Small intestine (tissue), 7 donors: Measurements from ENCODE around the gene CCDC92B. TPM values are rescaled to one million over a fixed set of nuclear protein-coding genes. Genes with fewer than 3 reads are reported as not detected.
A peak's percentile ranks its signal among the peaks of the same experiment; 100 is the strongest.

Experiments used
- DNase-seq, 2 donors: peaks; one replicate each; pipeline versions ENCODE4 v3.0.0 to v3.0.0-alpha.2; 2013
- FAIRE-seq: peaks from 2 replicates; lab custom pipeline; 2012; peaks lifted over from hg19 to GRCh38; lab: Jason Lieb, UNC
- H3K27ac ChIP-seq, 3 donors: one replicate each; pipeline ENCODE4 v1.5.1; 2013; ENCODE audit warnings: low read length in 2 of 3, mild to moderate bottlenecking in 2 of 3, control low read depth in 1 of 3, inconsistent platforms in 1 of 3, low read depth in 1 of 3, moderate library complexity in 1 of 3
- H3K27me3 ChIP-seq, 3 donors: one replicate each; pipeline ENCODE4 v1.6.1; 2013; ENCODE audit warnings: low read length in 3 of 3, inconsistent platforms in 1 of 3; ENCODE audit not compliant: control insufficient read depth in 3 of 3, insufficient read depth in 3 of 3
- H3K36me3 ChIP-seq, 3 donors: one replicate each; pipeline ENCODE4 v1.6.1; 2013; ENCODE audit warnings: low read length in 3 of 3, inconsistent platforms in 1 of 3, low read depth in 1 of 3, mild to moderate bottlenecking in 1 of 3, moderate library complexity in 1 of 3; ENCODE audit not compliant: control insufficient read depth in 3 of 3, insufficient read depth in 2 of 3
- H3K4me1 ChIP-seq, 3 donors: one replicate each; pipeline ENCODE4 v1.6.1; 2013; ENCODE audit warnings: low read length in 2 of 3, inconsistent platforms in 1 of 3, low read depth in 1 of 3, mild to moderate bottlenecking in 1 of 3, moderate library complexity in 1 of 3; ENCODE audit not compliant: control insufficient read depth in 3 of 3, insufficient read depth in 2 of 3
- H3K4me3 ChIP-seq, 3 donors: one replicate each; pipeline ENCODE4 v1.5.1; 2013; ENCODE audit warnings: low read length in 3 of 3, control low read depth in 1 of 3, inconsistent platforms in 1 of 3, low read depth in 1 of 3, mild to moderate bottlenecking in 1 of 3, moderate library complexity in 1 of 3
- H3K9me3 ChIP-seq, 2 donors: one replicate each; pipeline ENCODE4 v1.6.1; 2013; ENCODE audit warnings: low read depth in 1 of 2, low read length in 1 of 2; ENCODE audit not compliant: control insufficient read depth in 2 of 2, insufficient read depth in 1 of 2
- WGBS, 3 donors: extraction: QIAGEN DNeasy Blood & Tissue Kit; methylation state at CpG; one replicate each; pipeline ENCODE4 v1.1.7; 2013; 5-methylcytosine and 5-hydroxymethylcytosine counted together
- polyA plus RNA-seq, 4 donors: library from polyadenylated mRNA; stranded (reverse) in 3 of 4; unstranded in 1 of 4; fragments of 200-250 nt in 3 of 4; fragments of 120-200 nt in 1 of 4; gene quantifications; one replicate each; pipeline versions ENCODE4 v1.2.1 to v1.2.3, GENCODE V29; 2013
- donor health status: healthy with polysubstance abuse.
- donor health status: control.
- donor health status: control.
- donor health status: Bipolar disorder and iron deficiency.
- donor health status: healthy.

CCDC92B gene
- polyA plus RNA-seq, 4 donors, result 0.22 to 1.2 (median 0.75) TPM; not detected in 1

DNA sequence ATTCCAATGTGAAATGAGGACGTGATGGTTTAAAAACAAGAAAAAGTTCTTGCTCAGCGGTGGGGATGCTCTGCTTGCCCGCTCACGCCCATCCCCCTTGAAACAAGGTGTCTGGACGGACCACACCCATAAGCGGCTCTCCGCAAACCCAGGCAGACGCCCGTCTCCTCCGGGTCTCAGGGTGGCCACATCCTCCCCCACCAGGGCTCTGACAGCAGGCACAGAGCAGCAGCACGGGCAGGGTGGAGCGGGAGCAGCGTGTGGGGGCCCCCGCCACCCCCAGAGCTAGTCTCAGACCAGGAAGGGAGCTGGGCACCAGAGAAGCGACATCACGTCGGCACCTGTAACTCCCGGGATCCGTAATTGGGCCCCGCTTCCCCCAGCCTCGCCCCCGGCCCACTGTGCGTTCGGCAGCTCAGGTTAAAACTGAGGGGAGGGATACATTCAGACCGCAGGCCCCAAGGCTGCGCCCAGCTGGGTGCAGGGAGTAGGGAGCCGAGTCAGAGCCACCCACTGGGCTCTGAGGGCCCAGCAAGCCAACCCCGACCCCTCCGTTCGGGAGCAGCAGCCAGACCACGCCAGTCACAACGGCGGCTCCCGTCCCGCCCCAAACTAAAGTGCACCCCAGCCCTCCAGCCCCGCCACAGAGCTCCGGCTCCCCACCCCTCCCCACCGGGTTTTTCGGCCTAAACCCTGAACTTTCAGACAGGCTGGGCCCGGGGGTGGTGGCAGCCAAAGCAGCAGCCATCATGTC is 59.9 kb downstream of the CCDC92B start:
- FAIRE-seq, result no peak
- H3K4me3 ChIP-seq, result no peak overlapping the region
- H3K27ac ChIP-seq, result no peak overlapping the region
- no peaks in the 10 kb centered on the region for H3K9me3 ChIP-seq
- H3K36me3 ChIP-seq, result peaks cover 22 to 68% (median 24%) of the 10 kb centered on the region in 3 donors
- DNase-seq, result no peak
- H3K27me3 ChIP-seq, result no peaks in the 10 kb centered on the region
- no peaks in the 10 kb centered on the region for H3K4me1 ChIP-seq
- WGBS, 3 donors, result 72 to 74% (median 74%) methylated on average over 40 of the region's 40 CpGs

DNA sequence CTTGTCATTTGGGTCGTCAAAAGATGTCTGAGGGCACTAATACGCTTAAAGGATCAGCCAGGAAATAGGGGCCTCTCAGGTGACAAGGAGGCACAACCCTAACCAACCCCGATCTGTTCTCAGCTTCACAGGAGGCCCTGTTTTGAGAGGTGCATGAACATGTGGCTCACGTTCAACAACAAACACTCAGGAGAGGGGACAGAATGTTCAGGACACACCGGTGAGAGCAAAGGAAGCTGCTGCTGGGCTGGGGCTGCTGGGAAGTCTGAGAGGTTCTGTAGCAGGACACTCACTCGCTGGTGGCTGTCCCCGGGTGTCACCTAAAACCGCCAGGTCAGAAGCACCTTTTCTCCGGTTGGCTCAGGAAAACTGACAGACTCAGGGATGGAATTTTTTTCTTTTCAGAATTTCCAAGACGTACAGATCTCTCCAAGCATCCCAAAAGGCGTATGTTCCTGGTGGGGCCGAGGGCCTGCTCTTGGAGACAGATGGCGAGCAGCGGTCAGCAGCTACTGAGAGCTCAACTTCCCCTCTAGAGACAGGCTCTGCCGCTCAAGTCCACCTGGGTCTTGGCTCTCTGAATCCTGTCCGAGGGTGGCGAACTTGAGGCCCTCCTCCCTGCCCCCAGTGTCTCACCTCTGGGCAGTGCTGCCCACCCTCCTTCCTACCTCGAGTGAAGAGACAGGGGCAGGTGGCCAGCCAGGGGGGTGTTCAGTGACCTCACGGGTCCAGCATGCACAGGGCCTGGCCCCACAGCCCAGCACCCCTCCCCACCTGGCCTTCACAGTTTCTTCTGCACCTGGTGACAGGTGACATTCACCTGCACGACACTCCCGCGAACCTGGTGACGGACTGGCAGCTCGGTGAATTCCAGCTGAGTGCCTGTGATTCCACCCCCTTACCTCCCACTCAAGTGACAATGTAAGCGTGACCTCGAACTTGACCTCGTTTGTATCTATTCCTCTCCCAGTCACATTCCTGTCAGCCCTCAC is 60.8 kb downstream of the CCDC92B start:
- DNase-seq (peak in 1 of 2 donors; percentile 20), FAIRE-seq (no peak)
- Histone ChIP-seq H3K4me3 (no peak overlapping the region), H3K27ac (no peak overlapping the region), H3K4me1 (no peaks in the 10 kb centered on the region), H3K9me3 (no peaks in the 10 kb centered on the region), H3K27me3 (no peaks in the 10 kb centered on the region), H3K36me3 (peaks cover 16 to 67% (median 16%) of the 10 kb centered on the region in 3 donors)
- WGBS, 3 donors, result 58 to 66% (median 63%) methylated on average over 26 to 27 of the region's 27 CpGs

DNA sequence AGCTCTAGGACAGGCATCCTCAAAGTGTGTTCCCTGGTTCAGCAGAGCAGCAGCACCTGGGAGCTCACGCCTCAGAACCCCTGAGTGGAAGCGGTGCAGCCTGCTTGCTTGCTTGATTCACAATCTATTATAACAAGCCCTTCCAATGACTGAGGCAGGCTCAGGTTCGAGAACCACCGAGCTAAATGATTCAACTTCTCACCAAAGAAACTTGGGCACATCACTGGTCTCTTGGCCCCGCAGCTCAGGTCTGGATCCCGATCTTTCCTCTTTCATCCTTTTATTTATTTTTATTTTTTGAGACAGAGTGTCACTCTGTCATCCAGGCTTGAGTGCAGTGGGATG is 62.4 kb downstream of the CCDC92B start:
- FAIRE-seq (no peak), DNase-seq (no peak)
- H3K9me3 ChIP-seq, result no peaks in the 10 kb centered on the region
- peaks cover 11 to 51% (median 11%) of the 10 kb centered on the region in 3 donors for H3K36me3 ChIP-seq
- no peaks in the 10 kb centered on the region for H3K27me3 ChIP-seq
- H3K4me1 ChIP-seq, result no peaks in the 10 kb centered on the region
- WGBS, 3 donors, result 76 to 84% (median 80%) methylated on average over 6 of the region's 6 CpGs
- no peak overlapping the region for H3K4me3 ChIP-seq
- H3K27ac ChIP-seq, result no peak overlapping the region

DNA sequence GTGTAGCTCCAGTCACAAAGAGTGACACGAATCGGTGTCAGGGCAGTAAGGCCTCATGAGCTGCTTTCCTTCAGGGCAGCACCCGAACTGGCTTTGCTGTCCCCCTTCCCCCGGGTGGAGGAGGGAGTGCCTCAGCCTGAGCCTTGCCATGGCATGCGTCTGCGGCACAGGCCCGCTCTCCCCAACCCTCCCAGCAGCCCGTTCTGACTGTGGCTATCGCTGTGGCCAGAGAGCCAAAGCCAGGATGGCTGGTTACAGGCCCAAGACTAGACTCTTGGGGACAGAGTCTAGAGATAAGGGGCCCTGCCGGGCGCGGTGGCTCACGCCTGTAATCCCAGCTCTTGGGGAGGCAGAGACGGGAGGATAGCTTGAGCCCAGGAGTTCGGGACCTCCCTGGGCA is 63.8 kb downstream of the CCDC92B start:
- Histone ChIP-seq H3K27me3 (no peaks in the 10 kb centered on the region), H3K27ac (no peak overlapping the region), H3K4me3 (no peak overlapping the region), H3K36me3 (peaks cover 3 to 48% (median 10%) of the 10 kb centered on the region in 3 donors), H3K4me1 (no peaks in the 10 kb centered on the region), H3K9me3 (no peaks in the 10 kb centered on the region)
- 63 to 87% (median 75%) methylated on average over 15 of the region's 15 CpGs for WGBS, 3 donors
- DNase-seq, result peak in 1 of 2 donors; percentile 24
- no peak for FAIRE-seq

DNA sequence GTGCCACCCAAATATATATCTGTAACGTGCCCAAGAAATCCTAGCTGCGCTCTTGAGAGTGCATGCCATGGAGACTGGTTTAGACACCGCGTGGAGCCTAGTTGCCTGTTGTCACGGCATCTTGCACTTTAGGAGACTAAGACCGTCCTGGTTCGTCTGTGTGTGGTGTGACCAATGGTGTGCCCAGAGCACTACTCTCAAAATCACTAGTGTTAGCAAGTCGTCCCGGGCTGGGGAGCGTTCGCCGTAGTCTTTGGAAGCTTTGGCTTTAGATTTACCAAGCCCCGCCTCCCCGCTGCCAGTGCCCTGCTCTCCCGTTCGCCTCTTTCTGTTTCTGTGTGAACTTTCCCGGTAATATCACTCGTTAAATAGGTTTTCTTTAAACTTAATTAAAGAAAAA is 64.9 kb downstream of the CCDC92B start:
- DNase-seq, result no peak
- Histone ChIP-seq H3K27ac (no peak overlapping the region), H3K9me3 (no peaks in the 10 kb centered on the region), H3K4me1 (no peaks in the 10 kb centered on the region), H3K27me3 (no peaks in the 10 kb centered on the region), H3K4me3 (no peak overlapping the region), H3K36me3 (peaks cover 0 to 37% (median 15%) of the 10 kb centered on the region in 3 donors)
- WGBS, 3 donors, result 94 to 95% (median 95%) methylated on average over 18 of the region's 18 CpGs
- no peak for FAIRE-seq

DNA sequence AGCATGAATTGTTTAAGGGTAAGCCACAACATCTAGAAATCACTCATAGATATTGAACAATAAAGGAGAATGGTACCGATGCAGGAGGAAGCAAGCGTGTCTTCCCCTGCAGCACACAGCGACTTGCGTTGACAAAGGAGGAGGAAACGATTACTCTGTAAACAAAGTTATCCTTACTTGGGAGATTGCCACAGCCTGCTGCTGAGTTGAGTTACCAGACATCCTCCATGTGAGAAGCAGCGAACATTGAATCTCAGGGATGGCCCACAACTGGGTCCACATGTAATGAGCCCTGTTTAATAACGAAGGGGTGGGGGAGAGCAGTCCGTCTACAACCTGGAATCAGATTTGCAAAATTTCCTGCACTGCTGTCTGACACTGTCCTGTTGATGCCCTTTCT is 65.5 kb downstream of the CCDC92B start:
- no peak overlapping the region for H3K27ac ChIP-seq
- H3K27me3 ChIP-seq, result no peaks in the 10 kb centered on the region
- H3K4me1 ChIP-seq, result no peaks in the 10 kb centered on the region
- FAIRE-seq (no peak), DNase-seq (peak; percentile 26 to 35)
- no peak overlapping the region for H3K4me3 ChIP-seq
- no peaks in the 10 kb centered on the region for H3K9me3 ChIP-seq
- peaks cover 0 to 31% (median 15%) of the 10 kb centered on the region in 3 donors for H3K36me3 ChIP-seq
- 34 to 46% (median 40%) methylated on average over 8 of the region's 8 CpGs for WGBS, 3 donors

DNA sequence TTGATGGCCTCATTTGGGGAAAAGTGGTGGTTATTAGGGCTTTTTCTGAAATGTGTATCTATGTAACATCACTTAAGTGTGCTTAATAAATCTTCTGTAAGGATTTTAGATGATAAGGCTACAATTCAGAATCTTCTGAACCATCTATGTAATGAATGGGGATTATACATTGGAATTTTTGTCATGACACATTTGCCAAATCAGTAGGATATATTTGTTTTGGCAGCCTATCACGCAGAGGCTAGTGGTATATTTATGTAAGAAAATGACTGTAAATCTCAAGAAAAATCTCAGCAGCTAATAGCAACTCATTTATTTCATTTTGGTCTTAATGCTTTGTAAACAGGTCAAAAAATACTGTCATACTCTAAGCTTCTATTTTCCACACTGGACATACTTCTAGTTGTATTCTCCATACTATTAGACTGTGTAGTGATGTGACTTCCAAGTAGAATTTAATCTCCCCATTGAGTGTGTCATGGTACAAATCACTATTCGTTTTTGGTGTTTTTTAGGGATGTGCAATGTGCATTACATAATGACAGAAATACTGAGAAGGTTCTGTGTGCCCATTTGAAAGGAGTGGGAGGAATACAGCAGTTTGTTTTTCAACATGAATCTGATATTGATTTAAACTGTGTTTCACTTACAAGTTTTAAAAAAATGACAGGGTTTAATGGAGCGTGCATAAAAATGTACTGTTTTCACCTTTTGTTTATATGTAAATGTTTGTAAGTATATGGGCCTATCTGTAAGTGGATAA is 67.1 kb downstream of the CCDC92B start:
- DNase-seq (no peak), FAIRE-seq (no peak)
- Histone ChIP-seq H3K27ac (no peak overlapping the region), H3K4me3 (no peak overlapping the region), H3K4me1 (no peaks in the 10 kb centered on the region), H3K9me3 (no peaks in the 10 kb centered on the region), H3K36me3 (peaks cover 0 to 38% (median 18%) of the 10 kb centered on the region in 3 donors), H3K27me3 (no peaks in the 10 kb centered on the region)
- WGBS, 3 donors, result 77 to 81% (median 78%) methylated on average over 3 of the region's 3 CpGs

DNA sequence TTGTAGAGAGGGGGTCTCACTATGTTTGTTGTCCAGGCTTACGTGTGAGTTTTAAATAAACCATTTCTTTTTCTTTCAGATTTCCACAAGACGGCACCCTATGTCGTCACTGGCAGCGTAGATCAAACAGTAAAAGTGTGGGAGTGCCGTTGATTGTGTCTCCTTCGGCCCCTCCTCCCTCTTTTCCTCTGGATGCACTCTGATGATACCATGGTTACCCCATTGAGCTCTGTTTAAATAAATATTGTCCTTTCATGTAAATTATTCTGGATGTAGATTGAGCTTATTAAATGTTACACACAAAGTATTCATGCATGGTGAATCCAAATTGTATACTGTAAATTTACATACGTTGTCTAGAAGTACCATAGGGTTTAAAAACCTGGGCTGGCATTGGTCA is 67.8 kb downstream of the CCDC92B start:
- no peak overlapping the region for H3K4me3 ChIP-seq
- H3K9me3 ChIP-seq, result no peaks in the 10 kb centered on the region
- H3K27ac ChIP-seq, result no peak overlapping the region
- no peaks in the 10 kb centered on the region for H3K4me1 ChIP-seq
- peaks cover 0 to 43% (median 18%) of the 10 kb centered on the region in 3 donors for H3K36me3 ChIP-seq
- FAIRE-seq (no peak), DNase-seq (no peak)
- WGBS, 3 donors, result 78 to 95% (median 84%) methylated on average over 7 of the region's 7 CpGs
- H3K27me3 ChIP-seq, result no peaks in the 10 kb centered on the region
